ENCODE results near the gene ERI3. TPM values are rescaled to one million over a fixed set of nuclear protein-coding genes. Genes with fewer than 3 reads are reported as not detected.
A peak's percentile ranks its signal among the peaks of the same experiment; 100 is the strongest.

Gene ERI3
- total and polyA plus RNA-seq, 9 of the 15 experiments (the other 6 are each of a cell fraction or from before 2014, with no cell fraction given): 47.8 to 93.4 (median 67.2) TPM

DNA sequence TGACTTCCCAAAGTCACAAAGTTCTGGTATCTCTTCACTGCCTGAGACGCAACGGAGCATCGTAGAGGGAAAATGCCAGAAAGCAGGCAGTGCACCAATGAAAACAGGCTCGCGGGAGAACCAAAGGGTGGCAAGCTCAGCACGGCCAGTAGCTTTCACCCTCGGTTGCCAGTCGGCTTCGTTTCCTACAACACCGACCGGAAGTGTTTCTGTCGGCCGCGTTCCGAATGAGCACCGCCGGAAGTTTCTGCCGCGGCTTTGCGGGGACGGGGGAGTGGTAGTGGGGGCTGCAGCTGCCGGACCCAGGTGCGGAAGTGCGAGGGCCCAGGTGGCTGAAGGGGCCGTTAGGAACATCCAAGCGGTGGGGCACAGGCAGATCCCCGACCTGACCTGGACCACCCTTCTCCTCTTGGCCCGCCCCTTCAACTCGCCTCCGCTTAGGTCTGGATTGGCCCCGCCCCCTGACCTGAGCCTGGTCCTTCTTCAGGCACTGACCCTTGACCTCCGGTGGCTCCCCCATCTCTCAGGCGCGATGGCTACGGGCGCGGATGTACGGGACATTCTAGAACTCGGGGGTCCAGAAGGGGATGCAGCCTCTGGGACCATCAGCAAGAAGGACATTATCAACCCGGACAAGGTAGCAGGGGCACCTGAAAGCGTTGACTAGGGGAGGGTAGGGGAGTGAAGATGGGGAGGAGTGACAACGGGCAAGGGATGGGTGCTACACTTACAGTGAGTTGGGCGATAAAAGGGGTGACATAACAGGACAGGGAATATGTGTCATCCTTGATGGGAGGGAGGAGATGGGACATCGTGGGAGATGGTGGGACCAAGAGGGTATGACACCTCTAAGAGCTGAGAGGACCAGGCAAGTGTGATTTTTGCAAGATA, 141.6 kb downstream of the ERI3 start, which contains the start of gene DMAP1 (continued):
- peak; percentile 75 for TF ChIP-seq TAF1 (IDR thresholded peaks at IDR 0.05; ENCODE audit: control insufficient read depth, extremely low read depth, insufficient read depth, low read length, severe bottlenecking)
- TF ChIP-seq, protein P1, sequence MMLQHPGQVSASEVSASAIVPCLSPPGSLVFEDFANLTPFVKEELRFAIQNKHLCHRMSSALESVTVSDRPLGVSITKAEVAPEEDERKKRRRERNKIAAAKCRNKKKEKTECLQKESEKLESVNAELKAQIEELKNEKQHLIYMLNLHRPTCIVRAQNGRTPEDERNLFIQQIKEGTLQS (IDR thresholded peaks at IDR 0.05): peak; percentile 15
- TF ChIP-seq, protein P1 (CRISPR knock-in tag; conservative IDR thresholded peaks at IDR 0.05): 0 out of 2 replicates have a peak, but pooled peaks have one; percentile 67
- TF ChIP-seq ARNT (IDR thresholded peaks at IDR 0.05): peak; percentile 74 to 87; a peak in 3 of 4 replicates
- peak; percentile 72 for TF ChIP-seq POU5F1 (IDR thresholded peaks at IDR 0.05; ENCODE audit: borderline replicate concordance, low read depth, low read length, partially characterized antibody)
- no peak for TF ChIP-seq YBX1 (IDR thresholded peaks at IDR 0.05)
- TF ChIP-seq ZBTB5 (IDR thresholded peaks at IDR 0.05): no peak
- TF ChIP-seq PHB (CRISPR knock-in tag; IDR thresholded peaks at IDR 0.05): 0 out of 2 replicates have a peak, but pooled peaks have one; percentile 70
- peak; percentile 79; the same call in 1 of the 2 replicates for TF ChIP-seq ZBTB2 (IDR thresholded peaks at IDR 0.05)
- peak; percentile 45; the same call in 1 of the 2 replicates for TF ChIP-seq TCF7L2 (IDR thresholded peaks at IDR 0.05; ENCODE audit: low read depth, low read length)
- TF ChIP-seq HOXB6 (CRISPR knock-in tag; IDR thresholded peaks at IDR 0.05; ENCODE audit: borderline replicate concordance): no peak
- TF ChIP-seq, protein P2, sequence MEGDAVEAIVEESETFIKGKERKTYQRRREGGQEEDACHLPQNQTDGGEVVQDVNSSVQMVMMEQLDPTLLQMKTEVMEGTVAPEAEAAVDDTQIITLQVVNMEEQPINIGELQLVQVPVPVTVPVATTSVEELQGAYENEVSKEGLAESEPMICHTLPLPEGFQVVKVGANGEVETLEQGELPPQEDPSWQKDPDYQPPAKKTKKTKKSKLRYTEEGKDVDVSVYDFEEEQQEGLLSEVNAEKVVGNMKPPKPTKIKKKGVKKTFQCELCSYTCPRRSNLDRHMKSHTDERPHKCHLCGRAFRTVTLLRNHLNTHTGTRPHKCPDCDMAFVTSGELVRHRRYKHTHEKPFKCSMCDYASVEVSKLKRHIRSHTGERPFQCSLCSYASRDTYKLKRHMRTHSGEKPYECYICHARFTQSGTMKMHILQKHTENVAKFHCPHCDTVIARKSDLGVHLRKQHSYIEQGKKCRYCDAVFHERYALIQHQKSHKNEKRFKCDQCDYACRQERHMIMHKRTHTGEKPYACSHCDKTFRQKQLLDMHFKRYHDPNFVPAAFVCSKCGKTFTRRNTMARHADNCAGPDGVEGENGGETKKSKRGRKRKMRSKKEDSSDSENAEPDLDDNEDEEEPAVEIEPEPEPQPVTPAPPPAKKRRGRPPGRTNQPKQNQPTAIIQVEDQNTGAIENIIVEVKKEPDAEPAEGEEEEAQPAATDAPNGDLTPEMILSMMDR (IDR thresholded peaks at IDR 0.05 in 2 of 3, conservative IDR thresholded peaks at IDR 0.05 in 1 of 3; ENCODE audit: insufficient read depth in 2 of 3, low read depth in 1 of 3, low read length in 3 of 3): peak in 2 of 3 experiments; percentile 28 to 39; a peak in 4 of 6 replicates
- TF ChIP-seq E2F1 (CRISPR knock-in tag; IDR thresholded peaks at IDR 0.05): peak; percentile 76
- TF ChIP-seq, protein P3, sequence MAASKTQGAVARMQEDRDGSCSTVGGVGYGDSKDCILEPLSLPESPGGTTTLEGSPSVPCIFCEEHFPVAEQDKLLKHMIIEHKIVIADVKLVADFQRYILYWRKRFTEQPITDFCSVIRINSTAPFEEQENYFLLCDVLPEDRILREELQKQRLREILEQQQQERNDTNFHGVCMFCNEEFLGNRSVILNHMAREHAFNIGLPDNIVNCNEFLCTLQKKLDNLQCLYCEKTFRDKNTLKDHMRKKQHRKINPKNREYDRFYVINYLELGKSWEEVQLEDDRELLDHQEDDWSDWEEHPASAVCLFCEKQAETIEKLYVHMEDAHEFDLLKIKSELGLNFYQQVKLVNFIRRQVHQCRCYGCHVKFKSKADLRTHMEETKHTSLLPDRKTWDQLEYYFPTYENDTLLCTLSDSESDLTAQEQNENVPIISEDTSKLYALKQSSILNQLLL (CRISPR knock-in tag; IDR thresholded peaks at IDR 0.05; ENCODE audit: borderline replicate concordance): no peak
- no peak; the same call in 1 of the 2 replicates for TF ChIP-seq GATAD2B (IDR thresholded peaks at IDR 0.05; ENCODE audit: borderline replicate concordance)
- TF ChIP-seq L3MBTL2 (IDR thresholded peaks at IDR 0.05): peak; percentile 65; the same call in 1 of the 2 replicates
